MG63 (cell line): ENCODE results near the gene AOX1. TPM values are rescaled to one million over a fixed set of nuclear protein-coding genes. Genes with fewer than 3 reads are reported as not detected.
"Not testable (repeated sequence)": the region's sequence is repeated elsewhere in the genome, so short reads cannot be mapped to it uniquely, and the experiment has no call there.

ENCODE experiments used
- DNase-seq: peaks from one replicate; pipeline ENCODE4 v3.0.0-alpha.2; 2020
- H3K27me3 ChIP-seq: fragments of 250-450 bp; sonication (Bioruptor Pico); 2 replicates; pipeline ENCODE4 v1.5.1; 2020; ENCODE audit warnings: mild to moderate bottlenecking, moderate library complexity
- H3K36me3 ChIP-seq: fragments of 250-450 bp; sonication (Bioruptor Pico); 2 replicates; pipeline ENCODE4 v1.5.1; 2020; ENCODE audit warnings: mild to moderate bottlenecking, moderate library complexity
- H3K4me3 ChIP-seq: fragments of 250-450 bp; sonication (Bioruptor Pico); 2 replicates; pipeline ENCODE4 v1.5.1; 2020; ENCODE audit warnings: mild to moderate bottlenecking, moderate library complexity
- H3K9me3 ChIP-seq: fragments of 250-450 bp; sonication (Bioruptor Pico); 2 replicates; pipeline ENCODE4 v1.5.1; 2020; ENCODE audit warnings: mild to moderate bottlenecking, moderate library complexity
- total RNA-seq: library from RNA; depleted of rRNA; stranded (reverse); fragments of >200 nt; shearing (Covaris generic); gene quantifications from 2 replicates; pipeline ENCODE4 v1.2.3, GENCODE V29; 2014; ENCODE audit warnings: low replicate concordance; rRNA removed

The AOX1 gene
- 19.1 and 20.6 TPM in 2 replicates for total RNA-seq

GRCh38 chr2:200585730-200586643, at the start of gene AOX1:
AOX1 (plus strand) TSS chr2:200586014; CDS start chr2:200586109, 95 bp downstream.
- Histone ChIP-seq H3K9me3 (no peaks in the 10 kb centered on the region), H3K4me3 (no peak within 1 kb of the TSS), H3K27me3 (no peaks in the 10 kb centered on the region), H3K36me3 (0 out of 2 replicates have a peak, but pooled peaks cover 2% of the 10 kb centered on the region)
- peak; percentile 23 for DNase-seq

GRCh38 chr2:200538139-200538538, 47.7 kb upstream of the AOX1 start:
- no peaks in the 10 kb centered on the region for H3K27me3 ChIP-seq
- no peak for DNase-seq

GRCh38 chr2:200540793-200541192, 45.0 kb upstream of the AOX1 start:
- Histone ChIP-seq H3K27me3 (no peaks in the 10 kb centered on the region), H3K36me3 (peaks cover 81% of the 10 kb centered on the region)

More at GRCh38 chr2:200538139-200538538, 47.7 kb upstream of the AOX1 start:
- Histone ChIP-seq H3K36me3 (peaks cover 76% of the 10 kb centered on the region), H3K4me3 (no peak overlapping the region), H3K9me3 (peaks cover 2% of the 10 kb centered on the region)

GRCh38 chr2:200566596-200566995, 19.2 kb upstream of the AOX1 start:
- H3K36me3 ChIP-seq = peaks cover 12% of the 10 kb centered on the region; the same call in 1 of the 2 replicates
- not testable (repeated sequence) for H3K9me3 ChIP-seq, H3K27me3 ChIP-seq, DNase-seq, H3K4me3 ChIP-seq

More at GRCh38 chr2:200540793-200541192, 45.0 kb upstream of the AOX1 start:
- peaks cover 2% of the 10 kb centered on the region for H3K9me3 ChIP-seq
- no peak for DNase-seq
- no peak overlapping the region for H3K4me3 ChIP-seq

GRCh38 chr2:200567932-200568331, 17.9 kb upstream of the AOX1 start:
- peaks cover 22% of the 10 kb centered on the region for H3K36me3 ChIP-seq
- no peak overlapping the region for H3K4me3 ChIP-seq
- DNase-seq = no peak
- H3K27me3 ChIP-seq = no peaks in the 10 kb centered on the region
- H3K9me3 ChIP-seq = no peaks in the 10 kb centered on the region; the same call in none of the 2 replicates

GRCh38 chr2:200575957-200576356, 9.9 kb upstream of the AOX1 start:
- no peak for DNase-seq
- Histone ChIP-seq H3K9me3 (no peaks in the 10 kb centered on the region), H3K4me3 (no peak overlapping the region), H3K36me3 (peaks cover 24% of the 10 kb centered on the region), H3K27me3 (no peaks in the 10 kb centered on the region)

- Histone ChIP-seq H3K9me3 (no peaks in the 10 kb centered on the region), H3K27me3 (no peaks in the 10 kb centered on the region), H3K36me3 (peaks cover 17% of the 10 kb centered on the region), H3K4me3 (no peak overlapping the region)
- DNase-seq = no peak
Measured at GRCh38 chr2:200577027-200577426, 8.8 kb upstream of the AOX1 start.

GRCh38 chr2:200578778-200579177, 7.0 kb upstream of the AOX1 start:
- DNase-seq = no peak
- no peaks in the 10 kb centered on the region for H3K27me3 ChIP-seq
- H3K9me3 ChIP-seq = no peaks in the 10 kb centered on the region
- no peak overlapping the region for H3K4me3 ChIP-seq
- peaks cover 8% of the 10 kb centered on the region for H3K36me3 ChIP-seq

GRCh38 chr2:200584639-200585038, 1.2 kb upstream of the AOX1 start:
- Histone ChIP-seq H3K36me3 (0 out of 2 replicates have a peak, but pooled peaks cover 2% of the 10 kb centered on the region), H3K27me3 (no peaks in the 10 kb centered on the region), H3K4me3 (no peak overlapping the region), H3K9me3 (no peaks in the 10 kb centered on the region)
- no peak for DNase-seq

GRCh38 chr2:200585340-200585729, 479 bp upstream of the AOX1 start:
- no peak for DNase-seq
- no peaks in the 10 kb centered on the region for H3K9me3 ChIP-seq
- H3K4me3 ChIP-seq = no peak overlapping the region
- H3K27me3 ChIP-seq = no peaks in the 10 kb centered on the region
- H3K36me3 ChIP-seq = 0 out of 2 replicates have a peak, but pooled peaks cover 2% of the 10 kb centered on the region

GRCh38 chr2:200586644-200586975, 796 bp downstream of the AOX1 start:
- no peak overlapping the region for H3K4me3 ChIP-seq
- no peaks in the 10 kb centered on the region for H3K27me3 ChIP-seq
- no peaks in the 10 kb centered on the region for H3K9me3 ChIP-seq
- H3K36me3 ChIP-seq = 0 out of 2 replicates have a peak, but pooled peaks cover 2% of the 10 kb centered on the region
- DNase-seq = no peak

GRCh38 chr2:200587007-200587616, 1.3 kb downstream of the AOX1 start:
- Histone ChIP-seq H3K36me3 (0 out of 2 replicates have a peak, but pooled peaks cover 2% of the 10 kb centered on the region), H3K4me3 (no peak overlapping the region), H3K9me3 (no peaks in the 10 kb centered on the region), H3K27me3 (no peaks in the 10 kb centered on the region)
- no peak for DNase-seq

GRCh38 chr2:200588076-200588678, 2.4 kb downstream of the AOX1 start:
- Histone ChIP-seq H3K9me3 (no peaks in the 10 kb centered on the region), H3K4me3 (no peak overlapping the region), H3K36me3 (0 out of 2 replicates have a peak, but pooled peaks cover 2% of the 10 kb centered on the region), H3K27me3 (no peaks in the 10 kb centered on the region)
- DNase-seq = no peak

GRCh38 chr2:200590090-200590489, 4.3 kb downstream of the AOX1 start:
- no peaks in the 10 kb centered on the region for H3K36me3 ChIP-seq
- no peak overlapping the region for H3K4me3 ChIP-seq
- H3K27me3 ChIP-seq = no peaks in the 10 kb centered on the region
- H3K9me3 ChIP-seq = no peaks in the 10 kb centered on the region
- DNase-seq = peak; percentile 80

GRCh38 chr2:200591308-200591707, 5.5 kb downstream of the AOX1 start:
- Histone ChIP-seq H3K27me3 (no peaks in the 10 kb centered on the region), H3K36me3 (no peaks in the 10 kb centered on the region), H3K4me3 (no peak overlapping the region), H3K9me3 (no peaks in the 10 kb centered on the region)
- DNase-seq = no peak

- no peaks in the 10 kb centered on the region for H3K36me3 ChIP-seq
- no peak for DNase-seq
- no peak overlapping the region for H3K4me3 ChIP-seq
- H3K27me3 ChIP-seq = no peaks in the 10 kb centered on the region
- no peaks in the 10 kb centered on the region for H3K9me3 ChIP-seq
Measured at GRCh38 chr2:200592406-200593075, 6.7 kb downstream of the AOX1 start.
